WTC11 (cell line): ENCODE data around the gene SLC2A5. TPM values are rescaled to one million over a fixed set of nuclear protein-coding genes. Genes with fewer than 3 reads are reported as not detected.

Source experiments
- ATAC-seq: fragments of 200-7000 bp; cut with Tn5 transposase; 2 replicates; pipeline ENCODE4 v1.10.0; 2021; ENCODE audit warnings: mild to moderate bottlenecking, moderate library complexity
- CTCF ChIA-PET: fragments of 300-600 bp; sonication (Branson Sonifier 250); formaldehyde crosslinking; loops from one replicate; lab custom pipeline; 2021; ENCODE audit warnings: antibody characterized with exemption; lab: Charles Lee
- POLR2A ChIA-PET: fragments of 350-600 bp; sonication (Branson Sonifier 250); formaldehyde crosslinking; loops from one replicate; lab custom pipeline; 2021; ENCODE audit warnings: antibody characterized with exemption; lab: Charles Lee
- DNase-seq: peaks from one replicate; pipeline ENCODE4 v3.0.0; 2021; ENCODE audit warnings: low spot score
- H3K27ac Mint-ChIP-seq: 2 replicates; pipeline ENCODE4 v1.8.0; 2021; ENCODE audit warnings: mixed read lengths
- H3K27me3 Mint-ChIP-seq: 2 replicates; pipeline ENCODE4 v1.8.0; 2021; ENCODE audit warnings: low read depth, mild to moderate bottlenecking, moderate library complexity, mixed read lengths
- H3K36me3 Mint-ChIP-seq: 2 replicates; pipeline ENCODE4 v1.8.0; 2021; ENCODE audit warnings: mixed read lengths
- H3K4me1 Mint-ChIP-seq: 2 replicates; pipeline ENCODE4 v1.8.0; 2022; ENCODE audit warnings: mixed read lengths
- H3K4me3 Mint-ChIP-seq: 2 replicates; pipeline ENCODE4 v1.8.0; 2021; ENCODE audit warnings: mild to moderate bottlenecking, moderate library complexity, mixed read lengths
- H3K9me3 Mint-ChIP-seq: 2 replicates; pipeline ENCODE4 v1.8.0; 2021; ENCODE audit warnings: mixed read lengths
- ATF6 ChIP-seq: sonication (generic); formaldehyde crosslinking; IDR thresholded peaks from 2 replicates; pipeline ENCODE4 v1.8.1; 2023; ENCODE audit warnings: mild to moderate bottlenecking, missing genetic modification reagents
- GRHL2 ChIP-seq: fragments of 250-450 bp; sonication (Bioruptor Pico); IDR thresholded peaks from 2 replicates; pipeline ENCODE4 v1.8.0; 2022; ENCODE audit warnings: mild to moderate bottlenecking, moderate library complexity; ENCODE audit not compliant: insufficient replicate concordance, severe bottlenecking
- GTF2I ChIP-seq: fragments of 250-450 bp; sonication (Bioruptor Pico); conservative IDR thresholded peaks from 2 replicates; pipeline ENCODE4 v1.4.0; 2021; ENCODE audit warnings: mild to moderate bottlenecking
- IRF1 ChIP-seq: sonication (generic); formaldehyde crosslinking; IDR thresholded peaks from 2 replicates; pipeline ENCODE4 v1.8.0; 2023; ENCODE audit warnings: missing genetic modification reagents
- RELA ChIP-seq: sonication (generic); formaldehyde crosslinking; IDR thresholded peaks from 2 replicates; pipeline ENCODE4 v1.8.1; 2022; ENCODE audit warnings: missing genetic modification reagents, mild to moderate bottlenecking, borderline replicate concordance
- SMAD3 ChIP-seq: sonication (generic); formaldehyde crosslinking; IDR thresholded peaks from 2 replicates; pipeline ENCODE4 v1.8.0; 2022; ENCODE audit warnings: missing genetic modification reagents, mild to moderate bottlenecking, borderline replicate concordance
- TCF7 ChIP-seq: sonication (generic); formaldehyde crosslinking; IDR thresholded peaks from 2 replicates; pipeline ENCODE4 v1.8.0; 2022; ENCODE audit warnings: mild to moderate bottlenecking, low read depth, missing genetic modification reagents, moderate library complexity
- USF2 ChIP-seq: sonication (generic); formaldehyde crosslinking; IDR thresholded peaks from 2 replicates; pipeline ENCODE4 v1.8.1; 2023; ENCODE audit warnings: mild to moderate bottlenecking, missing genetic modification reagents, moderate library complexity
- ZBTB21 ChIP-seq: sonication (generic); formaldehyde crosslinking; IDR thresholded peaks from 2 replicates; pipeline ENCODE4 v1.8.1; 2023; ENCODE audit warnings: mild to moderate bottlenecking, missing genetic modification reagents, borderline replicate concordance
- ZNF138 ChIP-seq: sonication (generic); formaldehyde crosslinking; conservative IDR thresholded peaks from 2 replicates; pipeline ENCODE4 v1.8.1; 2022; ENCODE audit warnings: mild to moderate bottlenecking, moderate library complexity, missing genetic modification reagents
- ZNF263 ChIP-seq: sonication (generic); formaldehyde crosslinking; IDR thresholded peaks from 2 replicates; pipeline ENCODE4 v1.8.1; 2022; ENCODE audit warnings: low read depth, mild to moderate bottlenecking, moderate library complexity, missing genetic modification reagents
- ZNF396 ChIP-seq: fragments of 250-450 bp; sonication (Bioruptor Pico); IDR thresholded peaks from 2 replicates; pipeline ENCODE4 v1.8.0; 2021; ENCODE audit warnings: mild to moderate bottlenecking, moderate library complexity, borderline replicate concordance
- ZNF416 ChIP-seq: fragments of 250-450 bp; sonication (Bioruptor Pico); IDR thresholded peaks from 2 replicates; pipeline ENCODE4 v1.9.0; 2021; ENCODE audit warnings: mild to moderate bottlenecking, inconsistent platforms
- ZNF425 ChIP-seq: fragments of 250-450 bp; sonication (Bioruptor Pico); conservative IDR thresholded peaks from 2 replicates; pipeline ENCODE4 v1.9.0; 2021; ENCODE audit warnings: mild to moderate bottlenecking
- total RNA-seq: library from RNA; stranded (reverse); gene quantifications from 3 replicates; pipeline ENCODE4 v1.2.3, GENCODE V29; 2021

SLC2A5 gene
- total RNA-seq, 1 experiment from 2014 or later: 0.04 TPM

GRCh38 chr1:9044236-9044635 is 25.2 kb downstream of the SLC2A5 start:
- CTCF ChIA-PET: no interaction called here
- ATAC-seq: no peak
- DNase-seq: no peak
- no peaks in the 10 kb centered on the region for H3K9me3 Mint-ChIP-seq
- no peak overlapping the region for H3K4me3 Mint-ChIP-seq
- H3K27me3 Mint-ChIP-seq: no peaks in the 10 kb centered on the region
- POLR2A ChIA-PET: no interaction called here
- TF ChIP-seq ZNF425 (no peak), IRF1 (CRISPR knock-in tag) (no peak), ZNF263 (no peak), ZNF396 (CRISPR knock-in tag) (no peak), USF2 (CRISPR knock-in tag) (no peak), ZNF416 (CRISPR knock-in tag) (no peak)
- TF ChIP-seq, all 79 proteins: peak for 0
- H3K27ac Mint-ChIP-seq: no peak overlapping the region
- H3K36me3 Mint-ChIP-seq: no peaks in the 10 kb centered on the region
- no peaks in the 10 kb centered on the region for H3K4me1 Mint-ChIP-seq

- Mint-ChIP-seq H3K4me1 (no peaks in the 10 kb centered on the region), H3K4me3 (no peak overlapping the region), H3K27me3 (no peaks in the 10 kb centered on the region)
- DNase-seq: no peak
- TF ChIP-seq GRHL2 (CRISPR knock-in tag): no peak
- TF ChIP-seq, all 79 proteins: peak for 0
- ChIA-PET POLR2A (no interaction called here), CTCF (interaction anchor here (1.3 kb wide), 1 partner anchor 37 kb away, joined by 8 read pairs; no protein-coding TSS in a partner anchor)
- no peaks in the 10 kb centered on the region for H3K9me3 Mint-ChIP-seq
- ATAC-seq: no peak
- H3K27ac Mint-ChIP-seq: no peak overlapping the region
- H3K36me3 Mint-ChIP-seq: no peaks in the 10 kb centered on the region
Observed at GRCh38 chr1:9042272-9042671, 27.2 kb downstream of the SLC2A5 start.

- no peaks in the 10 kb centered on the region for H3K27me3 Mint-ChIP-seq
- no peaks in the 10 kb centered on the region for H3K4me1 Mint-ChIP-seq
- no peak overlapping the region for H3K4me3 Mint-ChIP-seq
- H3K9me3 Mint-ChIP-seq: no peaks in the 10 kb centered on the region
- ATAC-seq (no peak), DNase-seq (no peak)
- TF ChIP-seq ZNF138 (no peak), ZBTB21 (CRISPR knock-in tag) (no peak), RELA (no peak), TCF7 (CRISPR knock-in tag) (no peak), ZNF416 (CRISPR knock-in tag) (no peak), GTF2I (no peak), SMAD3 (CRISPR knock-in tag) (no peak), ATF6 (CRISPR knock-in tag) (no peak)
- H3K27ac Mint-ChIP-seq: no peak overlapping the region
- CTCF ChIA-PET: interaction anchor here (1.3 to 1.5 kb wide), 3 partner anchors 31 to 36 kb away, joined by 4 to 8 read pairs (median 7); no protein-coding TSS in a partner anchor
- H3K36me3 Mint-ChIP-seq: no peaks in the 10 kb centered on the region
- POLR2A ChIA-PET: no interaction called here
Observed at GRCh38 chr1:9041116-9041779, 28.2 kb downstream of the SLC2A5 start.
